GM12892 (cell line): Measurements from ENCODE around the gene APPL2.

ENCODE experiments used
- POLR2A ChIP-seq: IDR thresholded peaks from 2 replicates; pipeline ENCODE4 v1.6.1; 2011; ENCODE audit warnings: low read depth, low read length, control low read depth
- POLR2AphosphoS5 ChIP-seq: IDR thresholded peaks from 2 replicates; pipeline ENCODE4 v1.6.1; 2011; ENCODE audit warnings: low read depth, low read length, control low read depth

GRCh38 chr12:105229371-105229770 is 6.6 kb downstream of the APPL2 start:
- TF ChIP-seq POLR2A: no peak
- TF ChIP-seq POLR2AphosphoS5: no peak
